GM10266 (cell line): ENCODE data around the gene SETDB2.

Experiments used
- DNase-seq: peaks from one replicate; pipeline ENCODE4 v3.0.0; 2012; ENCODE audit errors: extremely low spot score
- CTCF ChIP-seq: IDR thresholded peaks from 2 replicates; pipeline ENCODE4 v1.5.1; 2012; ENCODE audit warnings: mild to moderate bottlenecking, low read depth; ENCODE audit not compliant: control insufficient read depth, insufficient read depth; ENCODE audit errors: missing control alignments

Gene SETDB2

GRCh38 chr13:49539313-49539712 lies 95.2 kb downstream of the SETDB2 start:
- no peak for DNase-seq
- TF ChIP-seq CTCF, result no peak

- no peak for TF ChIP-seq CTCF
- no peak for DNase-seq
Measured at GRCh38 chr13:49539746-49540145, 95.7 kb downstream of the SETDB2 start.

DNA sequence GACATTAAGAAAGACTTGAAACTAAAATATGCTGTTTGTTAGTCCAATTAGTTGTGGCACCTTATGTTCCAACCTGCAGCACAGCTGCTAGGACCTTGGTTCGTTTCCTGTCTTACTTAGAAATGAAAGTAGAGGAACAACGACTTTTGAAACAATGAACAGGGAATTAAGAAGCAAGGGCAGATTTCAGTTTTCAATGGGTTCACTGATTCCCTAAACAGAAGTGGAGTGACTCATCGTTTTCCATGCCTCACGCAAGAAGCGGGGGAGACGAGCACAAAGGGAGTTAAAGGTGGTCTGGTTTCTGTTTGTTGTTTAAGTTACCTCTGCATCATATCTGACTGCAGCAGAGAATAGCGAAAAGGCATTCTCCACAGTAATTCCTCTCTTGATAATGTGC lies 96.5 kb downstream of the SETDB2 start:
- no peak for DNase-seq
- no peak for TF ChIP-seq CTCF

GRCh38 chr13:49543656-49544055 lies 99.6 kb downstream of the SETDB2 start:
- DNase-seq, result no peak
- TF ChIP-seq CTCF, result no peak
